PFSK-1 (cell line): Measurements from ENCODE around the gene CYP2S1.

ENCODE experiments used
- POLR2AphosphoS5 ChIP-seq: IDR thresholded peaks from 2 replicates; pipeline ENCODE4 v1.6.1; 2012; ENCODE audit warnings: low read depth, mild to moderate bottlenecking, control low read depth, low read length, moderate library complexity
- SIN3A ChIP-seq: IDR thresholded peaks from 2 replicates; pipeline ENCODE4 v1.6.1; 2012; ENCODE audit warnings: mild to moderate bottlenecking, low read length, moderate library complexity, borderline replicate concordance; ENCODE audit not compliant: insufficient read depth

DNA sequence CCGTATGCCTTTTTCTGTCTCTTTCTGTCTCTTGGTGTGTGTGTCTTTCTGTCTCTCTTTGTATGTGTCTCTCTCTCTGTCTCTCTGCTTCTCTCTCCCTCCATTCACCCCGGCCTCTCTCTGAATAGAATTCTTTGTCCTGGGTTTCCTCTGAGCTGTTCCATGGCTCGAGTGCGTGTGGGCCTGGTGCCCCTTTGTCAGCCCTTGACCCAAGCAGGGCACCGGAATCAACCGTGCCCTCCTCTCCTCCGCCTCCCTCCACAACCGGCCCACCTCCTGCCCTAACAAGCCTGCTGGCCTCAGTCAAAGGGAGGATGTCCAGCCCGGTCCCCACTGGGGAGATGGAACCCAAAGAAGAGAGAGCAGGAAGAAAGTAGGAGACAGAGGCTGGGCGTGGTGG, 29.2 kb downstream of the CYP2S1 start:
- TF ChIP-seq POLR2AphosphoS5 (no peak), SIN3A (no peak)
